ENCODE data around the gene ZDHHC24.

- no peak for TF ChIP-seq ZFP30 (CRISPR knock-in tag; IDR thresholded peaks at IDR 0.05)
- no peak for TF ChIP-seq ZC3H10 (CRISPR knock-in tag; IDR thresholded peaks at IDR 0.05)
- no peak for TF ChIP-seq ZNF8 (CRISPR knock-in tag; IDR thresholded peaks at IDR 0.05)
- no peak for TF ChIP-seq POU6F1 (CRISPR knock-in tag; IDR thresholded peaks at IDR 0.05; ENCODE audit: borderline replicate concordance, low read depth)
- no peak for TF ChIP-seq PATZ1 (CRISPR knock-in tag; IDR thresholded peaks at IDR 0.05; ENCODE audit: borderline replicate concordance)
- no peak for TF ChIP-seq PPARA (CRISPR knock-in tag; IDR thresholded peaks at IDR 0.05; ENCODE audit: borderline replicate concordance)
- no peak for TF ChIP-seq SNAI2 (CRISPR knock-in tag; IDR thresholded peaks at IDR 0.05)
- no peak for TF ChIP-seq BACH2 (CRISPR knock-in tag; IDR thresholded peaks at IDR 0.05; ENCODE audit: borderline replicate concordance)
- no peak for TF ChIP-seq CREB5 (CRISPR knock-in tag; IDR thresholded peaks at IDR 0.05; ENCODE audit: low read depth)
- no peak for TF ChIP-seq OSR1 (CRISPR knock-in tag; IDR thresholded peaks at IDR 0.05)
- no peak for TF ChIP-seq ZNF565 (CRISPR knock-in tag; conservative IDR thresholded peaks at IDR 0.05; ENCODE audit: low read depth)
- TF ChIP-seq CSDC2 (CRISPR knock-in tag; IDR thresholded peaks at IDR 0.05): no peak
Observed at GRCh38 chr11:66539170-66539869, 6.5 kb downstream of the ZDHHC24 start.

Data from SK-N-SH treated with all-trans-retinoic acid at 6 μM for 48 hours (cell line).